Measurements from ENCODE around the gene MB. TPM values are rescaled to one million over a fixed set of nuclear protein-coding genes. Genes with fewer than 3 reads are reported as not detected.

The MB gene
- total and polyA plus RNA-seq, 4 donors = 0.13 to 0.25 TPM; not detected in 2

- no peak overlapping the region for H3K27ac ChIP-seq (ENCODE audit: low read depth in 1 of 2, low read length in 2 of 2)
- 77% methylated on average over 10 of the region's 10 CpGs for WGBS
- TF ChIP-seq CTCF (IDR thresholded peaks at IDR 0.05; ENCODE audit: low read depth, low read length, missing input control) (no peak), YY1 (IDR thresholded peaks at IDR 0.05) (no peak), ATF3 (IDR thresholded peaks at IDR 0.05) (no peak), EGR1 (IDR thresholded peaks at IDR 0.05; ENCODE audit: low read depth in 2 of 2) (no peak), ZBTB33 (IDR thresholded peaks at IDR 0.05) (no peak), RAD21 (IDR thresholded peaks at IDR 0.05) (no peak), SP1 (IDR thresholded peaks at IDR 0.05) (no peak), HNF4A (conservative IDR thresholded peaks at IDR 0.05) (no peak), RXRA (IDR thresholded peaks at IDR 0.05) (no peak), TAF1 (conservative IDR thresholded peaks at IDR 0.05) (no peak), FOXA1 (IDR thresholded peaks at IDR 0.05) (no peak), NR2F2 (IDR thresholded peaks at IDR 0.05) (no peak), FOXA2 (IDR thresholded peaks at IDR 0.05) (no peak), GABPA (IDR thresholded peaks at IDR 0.05 in 1 of 2, conservative IDR thresholded peaks at IDR 0.05 in 1 of 2) (no peak), HNF4G (IDR thresholded peaks at IDR 0.05) (no peak), JUND (IDR thresholded peaks at IDR 0.05) (no peak)
- TF ChIP-seq, protein P1, sequence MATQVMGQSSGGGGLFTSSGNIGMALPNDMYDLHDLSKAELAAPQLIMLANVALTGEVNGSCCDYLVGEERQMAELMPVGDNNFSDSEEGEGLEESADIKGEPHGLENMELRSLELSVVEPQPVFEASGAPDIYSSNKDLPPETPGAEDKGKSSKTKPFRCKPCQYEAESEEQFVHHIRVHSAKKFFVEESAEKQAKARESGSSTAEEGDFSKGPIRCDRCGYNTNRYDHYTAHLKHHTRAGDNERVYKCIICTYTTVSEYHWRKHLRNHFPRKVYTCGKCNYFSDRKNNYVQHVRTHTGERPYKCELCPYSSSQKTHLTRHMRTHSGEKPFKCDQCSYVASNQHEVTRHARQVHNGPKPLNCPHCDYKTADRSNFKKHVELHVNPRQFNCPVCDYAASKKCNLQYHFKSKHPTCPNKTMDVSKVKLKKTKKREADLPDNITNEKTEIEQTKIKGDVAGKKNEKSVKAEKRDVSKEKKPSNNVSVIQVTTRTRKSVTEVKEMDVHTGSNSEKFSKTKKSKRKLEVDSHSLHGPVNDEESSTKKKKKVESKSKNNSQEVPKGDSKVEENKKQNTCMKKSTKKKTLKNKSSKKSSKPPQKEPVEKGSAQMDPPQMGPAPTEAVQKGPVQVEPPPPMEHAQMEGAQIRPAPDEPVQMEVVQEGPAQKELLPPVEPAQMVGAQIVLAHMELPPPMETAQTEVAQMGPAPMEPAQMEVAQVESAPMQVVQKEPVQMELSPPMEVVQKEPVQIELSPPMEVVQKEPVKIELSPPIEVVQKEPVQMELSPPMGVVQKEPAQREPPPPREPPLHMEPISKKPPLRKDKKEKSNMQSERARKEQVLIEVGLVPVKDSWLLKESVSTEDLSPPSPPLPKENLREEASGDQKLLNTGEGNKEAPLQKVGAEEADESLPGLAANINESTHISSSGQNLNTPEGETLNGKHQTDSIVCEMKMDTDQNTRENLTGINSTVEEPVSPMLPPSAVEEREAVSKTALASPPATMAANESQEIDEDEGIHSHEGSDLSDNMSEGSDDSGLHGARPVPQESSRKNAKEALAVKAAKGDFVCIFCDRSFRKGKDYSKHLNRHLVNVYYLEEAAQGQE (IDR thresholded peaks at IDR 0.05) = no peak
- TF ChIP-seq, protein P2, sequence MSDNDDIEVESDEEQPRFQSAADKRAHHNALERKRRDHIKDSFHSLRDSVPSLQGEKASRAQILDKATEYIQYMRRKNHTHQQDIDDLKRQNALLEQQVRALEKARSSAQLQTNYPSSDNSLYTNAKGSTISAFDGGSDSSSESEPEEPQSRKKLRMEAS (IDR thresholded peaks at IDR 0.05) = no peak
- no peaks in the 10 kb centered on the region for H3K27me3 ChIP-seq (ENCODE audit: control insufficient read depth in 4 of 4, insufficient read depth in 4 of 4, low read length in 3 of 4)
- no peak overlapping the region for H3K4me3 ChIP-seq (ENCODE audit: low read depth in 1 of 3, low read length in 3 of 3)
- DNase-seq (ENCODE audit: low spot score) = no peak
- no peaks in the 10 kb centered on the region for H3K36me3 ChIP-seq (ENCODE audit: control insufficient read depth in 4 of 4, insufficient read depth in 3 of 4, low read depth in 1 of 4, low read length in 3 of 4)
- peaks cover 2 to 17% (median 10%) of the 10 kb centered on the region in 4 donors for H3K4me1 ChIP-seq (ENCODE audit: control insufficient read depth in 4 of 4, insufficient read depth in 4 of 4, low read length in 3 of 4)
- H3K9me3 ChIP-seq (ENCODE audit: control insufficient read depth in 4 of 4, low read length in 3 of 4) = no peaks in the 10 kb centered on the region
- H3K9ac ChIP-seq (ENCODE audit: low read depth in 1 of 2, low read length in 2 of 2) = no peak overlapping the region
Measured at GRCh38 chr22:35625763-35626432, 8.8 kb upstream of the MB start.

Measured in liver (tissue), 9 donors.